Kidney (tissue), 14 donors: ENCODE measurements around the gene MLANA. TPM values are rescaled to one million over a fixed set of nuclear protein-coding genes. Genes with fewer than 3 reads are reported as not detected.
A peak's percentile ranks its signal among the peaks of the same experiment; 100 is the strongest.

Source experiments
- DNase-seq, 5 donors: peaks; one replicate each; pipeline ENCODE4 v3.0.0-alpha.2; 2013 to 2020
- FAIRE-seq: peaks from 2 replicates; lab custom pipeline; 2012; peaks lifted over from hg19 to GRCh38; lab: Jason Lieb, UNC
- H3K27ac ChIP-seq, 2 donors: one replicate each; pipeline ENCODE4 v1.7.0; 2013; ENCODE audit warnings: low read depth in 2 of 2, low read length in 2 of 2, inconsistent platforms in 1 of 2
- H3K27me3 ChIP-seq: one replicate; pipeline ENCODE4 v1.7.1; 2013; ENCODE audit warnings: low read length, inconsistent platforms; ENCODE audit not compliant: control insufficient read depth, insufficient read depth
- H3K36me3 ChIP-seq, 3 donors: one replicate each; pipeline versions ENCODE4 v1.7.0 to v1.7.1; 2013; ENCODE audit warnings: low read length in 3 of 3, control low read depth in 1 of 3, inconsistent platforms in 1 of 3; ENCODE audit not compliant: insufficient read depth in 3 of 3, control insufficient read depth in 2 of 3
- H3K4me1 ChIP-seq, 3 donors: one replicate each; pipeline versions ENCODE4 v1.7.0 to v1.7.1; 2013; ENCODE audit warnings: low read length in 3 of 3, inconsistent platforms in 1 of 3, low read depth in 1 of 3; ENCODE audit not compliant: control insufficient read depth in 2 of 3, insufficient read depth in 2 of 3
- H3K4me3 ChIP-seq, 3 donors: one replicate each; pipeline versions ENCODE4 v1.7.0 to v1.8.1; 2013; ENCODE audit warnings: low read length in 3 of 3, control low read depth in 1 of 3, inconsistent platforms in 1 of 3
- H3K9ac ChIP-seq, 3 donors: one replicate each; pipeline versions ENCODE4 v1.7.0 to v1.7.1; 2013; ENCODE audit warnings: low read length in 3 of 3, control low read depth in 1 of 3, inconsistent platforms in 1 of 3
- H3K9me3 ChIP-seq, 3 donors: one replicate each; pipeline versions ENCODE4 v1.7.0 to v1.7.1; 2013; ENCODE audit warnings: low read length in 3 of 3, control low read depth in 1 of 3, inconsistent platforms in 1 of 3; ENCODE audit not compliant: control insufficient read depth in 2 of 3, insufficient read depth in 1 of 3
- CTCF ChIP-seq: IDR thresholded peaks from 3 replicates; pipeline ENCODE4 v1.5.1; 2012; ENCODE audit warnings: mild to moderate bottlenecking, moderate library complexity, borderline replicate concordance; ENCODE audit not compliant: insufficient read depth; ENCODE audit errors: extremely low read depth
- intact Hi-C: fragments of 100-400 bp; cut with DNase I; formaldehyde crosslinking; loops from one replicate; pipeline ENCODE4 v1.11.1; 2022
- polyA plus RNA-seq: library from polyadenylated mRNA; stranded (reverse); fragments of 350-450 nt; fragmentation: Illumina TruSeq; extraction: RNeasy Lipid Tissue Mini Kit (QIAGEN cat#74804); gene quantifications from one replicate; pipeline ENCODE4 v1.2.3, GENCODE V29; 2014; ENCODE audit warnings: low read depth, low replicate concordance; ENCODE audit not compliant: insufficient read depth
- total RNA-seq: library from RNA; stranded (reverse); fragmentation: NEBNext Ultra II Directional; extraction: Animal tissue kit (Norgen Biotek cat#: 25700); gene quantifications from one replicate; pipeline ENCODE4 v1.2.1, GENCODE V29; 2021
- donor health status: control.
- donor health status: control.
- donor health status: control.
- donor health status: control.
- donor health status: control.
- donor health status: DM: yes; HTN: yes; CAD: no.
- donor health status: Normal renal cell carcinoma (clear cell type).

The MLANA gene
- total and polyA plus RNA-seq, 2 donors from 2014 or later = not detected

- no peak for FAIRE-seq
These were observed 27.5 kb upstream of the MLANA start for GRCh38 chr9:5863092-5863746.

DNA sequence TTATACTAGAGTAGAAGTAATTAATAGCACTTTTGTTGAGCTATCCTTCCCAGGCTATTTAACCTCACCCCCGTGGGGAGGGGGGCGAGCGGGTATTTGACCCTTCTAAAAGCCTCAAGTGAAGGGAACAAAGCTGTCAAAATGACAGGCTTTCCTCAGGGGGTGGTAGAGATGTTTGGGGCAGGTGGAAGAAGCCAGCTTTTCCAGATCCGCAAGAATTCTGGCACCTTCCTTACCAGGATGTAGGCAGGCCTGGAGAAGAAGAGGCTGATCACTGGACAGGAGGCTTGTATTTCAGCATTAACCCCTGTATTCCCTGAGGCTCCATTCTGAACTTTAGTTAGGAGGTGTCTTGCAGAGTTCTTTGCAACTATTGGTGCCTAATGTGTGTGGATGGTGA is 26.2 kb upstream of the MLANA start:
- Histone ChIP-seq H3K9ac (no peak overlapping the region), H3K36me3 (no peaks in the 10 kb centered on the region), H3K4me1 (peaks cover 0 to 6% (median 4%) of the 10 kb centered on the region in 3 donors), H3K4me3 (no peak overlapping the region), H3K27me3 (no peaks in the 10 kb centered on the region), H3K9me3 (no peaks in the 10 kb centered on the region), H3K27ac (no peak overlapping the region)
- TF ChIP-seq CTCF = no peak
- DNase-seq (peak in 1 of 5 donors; percentile 36), FAIRE-seq (no peak)
- intact Hi-C loops = no loop called here

More at GRCh38 chr9:5863092-5863746, 27.5 kb upstream of the MLANA start:
- Histone ChIP-seq H3K27ac (no peak overlapping the region), H3K36me3 (no peaks in the 10 kb centered on the region), H3K9ac (no peak overlapping the region), H3K4me1 (peaks cover 0 to 6% (median 4%) of the 10 kb centered on the region in 3 donors), H3K9me3 (no peaks in the 10 kb centered on the region), H3K27me3 (no peaks in the 10 kb centered on the region), H3K4me3 (no peak overlapping the region)
- no peak for DNase-seq
- intact Hi-C loops = no loop called here
- no peak for TF ChIP-seq CTCF

GRCh38 chr9:5866272-5866671 is 24.4 kb upstream of the MLANA start:
- Histone ChIP-seq H3K36me3 (no peaks in the 10 kb centered on the region), H3K27me3 (no peaks in the 10 kb centered on the region), H3K4me3 (no peak overlapping the region), H3K9me3 (no peaks in the 10 kb centered on the region), H3K4me1 (peaks cover 0 to 11% (median 6%) of the 10 kb centered on the region in 3 donors), H3K9ac (no peak overlapping the region), H3K27ac (no peak overlapping the region)
- DNase-seq (no peak), FAIRE-seq (no peak)
- intact Hi-C loops = no loop called here
- no peak for TF ChIP-seq CTCF
